Breast epithelium (tissue), 3 donors: ENCODE measurements around the gene ANKS1B.

ENCODE experiments used
- CTCF ChIP-seq, 3 donors: fragments of 450-650 bp; IDR thresholded peaks; one replicate each; pipeline ENCODE4 v1.5.1; 2016 to 2017; ENCODE audit warnings: antibody characterized with exemption in 3 of 3, mild to moderate bottlenecking in 3 of 3, moderate library complexity in 3 of 3
- POLR2A ChIP-seq: fragments of 450-650 bp; IDR thresholded peaks from one replicate; pipeline ENCODE4 v1.6.1; 2016; ENCODE audit warnings: antibody characterized with exemption, mild to moderate bottlenecking, moderate library complexity

GRCh38 chr12:99151744-99152143, 833.0 kb downstream of the ANKS1B start:
- TF ChIP-seq POLR2A: no peak
- TF ChIP-seq CTCF (IDR thresholded peaks at IDR 0.05): no peak
